ENCODE data around the gene CCL28.
A peak's percentile ranks its signal among the peaks of the same experiment; 100 is the strongest.

CCL28 gene

DNA sequence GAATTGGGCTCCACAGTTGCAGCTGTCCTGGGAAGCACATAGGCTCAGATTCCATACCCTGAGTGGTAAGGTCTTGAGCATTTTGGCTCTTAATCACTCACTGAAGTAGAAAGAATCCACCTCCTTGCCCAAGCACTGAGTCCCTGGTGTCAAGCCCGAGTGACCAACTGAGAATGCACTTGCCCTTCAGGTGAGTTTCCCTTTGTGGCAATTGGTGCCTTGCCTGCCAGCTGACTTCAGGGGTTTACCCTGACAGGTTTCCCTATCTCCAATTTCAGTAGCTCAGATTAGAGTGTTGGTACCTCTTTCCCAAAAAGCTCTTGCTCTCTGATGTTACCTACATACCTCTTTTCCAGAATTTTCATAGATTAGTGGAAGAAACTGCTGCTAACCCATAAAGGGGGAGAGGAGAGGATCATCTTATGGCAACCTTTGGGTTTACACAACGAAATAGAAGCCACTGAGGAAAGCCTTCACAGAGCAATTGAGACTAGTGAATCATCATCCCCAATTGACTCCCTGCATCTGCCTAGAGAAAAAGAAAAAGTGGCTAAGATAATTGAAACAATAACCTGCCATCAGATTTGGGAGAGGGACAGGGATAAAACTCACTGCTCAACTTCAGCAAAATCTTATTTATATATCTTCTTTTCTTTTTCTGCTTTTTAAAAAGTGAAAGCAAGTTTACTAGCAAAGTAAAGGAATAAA lies 48.6 kb downstream of the CCL28 start:
- peak overlapping the region in 13 of 21 experiments; percentile 19 to 80 (median 56) for H3K27ac ChIP-seq

DNA sequence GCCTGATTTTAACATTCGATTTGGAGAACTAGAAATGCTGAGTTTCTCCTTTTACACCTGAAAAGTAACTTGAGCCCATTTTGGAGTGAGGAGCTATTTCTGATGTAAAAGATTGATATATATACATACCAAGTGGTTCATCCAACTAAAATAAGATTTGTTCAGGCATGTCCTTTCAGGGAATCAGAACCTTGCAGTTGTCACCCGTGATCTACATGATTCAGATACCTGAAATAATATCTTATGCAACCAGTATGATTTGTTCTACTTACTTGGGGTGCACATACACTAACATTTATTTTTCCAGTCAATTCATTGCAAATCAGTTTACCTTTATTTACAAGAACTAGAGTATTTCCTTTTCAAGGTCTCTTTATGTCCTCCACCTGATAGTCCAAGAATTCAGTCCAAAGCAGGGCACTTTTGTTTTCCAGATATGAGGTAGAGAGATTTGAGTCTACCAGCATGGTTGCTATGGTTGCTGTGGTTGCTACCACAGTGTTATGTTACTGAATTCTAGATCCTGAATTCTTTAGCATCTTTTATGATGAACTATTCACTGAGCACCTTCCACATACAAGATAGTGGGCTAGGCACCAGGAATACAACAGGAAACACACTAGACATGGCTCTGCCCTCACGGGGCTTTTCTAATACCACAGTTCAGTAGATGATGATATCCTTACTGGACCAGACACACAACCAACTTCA lies 49.3 kb downstream of the CCL28 start:
- H3K27ac ChIP-seq: peak overlapping the region in 13 of 21 experiments; percentile 19 to 80 (median 56)
- H3K4me3 ChIP-seq: no peak overlapping the region

More for the DNA sequence above, 48.6 kb downstream of the CCL28 start:
- H3K4me3 ChIP-seq: no peak overlapping the region

DNA sequence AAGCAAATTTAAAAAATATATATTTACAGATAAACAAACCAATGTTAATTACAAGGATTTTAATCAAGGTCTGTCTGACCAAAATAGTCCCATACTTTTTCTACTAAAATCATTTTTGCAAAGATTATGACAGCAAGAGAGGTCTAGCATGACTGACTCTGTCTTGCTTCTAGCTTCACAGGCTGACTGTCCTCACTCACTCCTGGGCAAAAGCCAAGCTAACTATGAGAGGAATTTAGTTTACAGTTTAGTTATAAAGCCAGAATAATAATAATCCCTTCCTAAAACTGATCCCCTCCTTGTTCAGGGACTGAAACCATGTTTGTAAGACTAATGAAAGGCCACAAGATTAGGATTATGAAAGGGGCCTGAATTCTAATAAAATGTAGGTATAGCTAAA lies 53.5 kb downstream of the CCL28 start:
- no peak overlapping the region for H3K27ac ChIP-seq

DNA sequence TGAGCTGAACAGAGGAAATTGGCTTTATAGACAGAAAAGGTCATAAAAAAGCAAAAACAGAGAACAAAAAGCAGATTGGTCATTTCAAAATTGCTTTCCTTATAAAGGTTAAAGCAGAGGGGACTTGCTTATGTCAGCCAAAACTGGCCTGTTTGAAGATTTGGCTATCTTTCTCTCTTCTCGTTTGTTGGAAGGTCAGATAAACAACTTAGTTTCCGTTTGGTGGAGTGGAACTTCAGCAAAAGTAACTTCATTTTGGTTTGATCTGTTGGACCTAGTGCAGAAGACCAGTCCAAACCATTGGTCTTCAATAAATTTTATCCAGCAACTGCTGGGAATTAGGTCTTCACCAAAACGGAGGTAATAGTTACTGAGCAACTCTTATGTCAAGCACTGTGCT lies 53.9 kb downstream of the CCL28 start:
- Histone ChIP-seq H3K27ac (no peak overlapping the region), H3K4me3 (no peak overlapping the region)

More for the DNA sequence above, 53.5 kb downstream of the CCL28 start:
- H3K4me3 ChIP-seq: no peak overlapping the region

DNA sequence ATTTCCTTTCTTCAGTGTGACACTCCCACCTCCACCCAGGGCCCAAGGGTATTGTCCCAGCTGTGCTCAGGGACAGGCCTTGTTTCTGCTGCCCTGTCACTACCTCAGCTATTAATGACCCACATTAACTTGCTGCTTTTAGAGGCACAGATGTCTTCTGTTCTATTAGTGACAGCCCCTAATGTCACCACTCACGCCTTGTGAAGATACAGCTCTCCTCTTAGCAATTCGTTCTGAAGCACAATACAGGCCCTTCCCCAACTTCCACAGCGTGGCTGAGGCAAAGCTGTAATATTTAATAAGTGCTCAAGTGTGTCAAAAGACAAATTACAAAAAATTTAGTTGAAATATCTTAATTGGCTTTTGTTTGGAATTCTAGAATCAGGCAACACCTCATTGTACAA lies 54.3 kb downstream of the CCL28 start:
- no peak overlapping the region for H3K4me3 ChIP-seq
- H3K27ac ChIP-seq: no peak overlapping the region

DNA sequence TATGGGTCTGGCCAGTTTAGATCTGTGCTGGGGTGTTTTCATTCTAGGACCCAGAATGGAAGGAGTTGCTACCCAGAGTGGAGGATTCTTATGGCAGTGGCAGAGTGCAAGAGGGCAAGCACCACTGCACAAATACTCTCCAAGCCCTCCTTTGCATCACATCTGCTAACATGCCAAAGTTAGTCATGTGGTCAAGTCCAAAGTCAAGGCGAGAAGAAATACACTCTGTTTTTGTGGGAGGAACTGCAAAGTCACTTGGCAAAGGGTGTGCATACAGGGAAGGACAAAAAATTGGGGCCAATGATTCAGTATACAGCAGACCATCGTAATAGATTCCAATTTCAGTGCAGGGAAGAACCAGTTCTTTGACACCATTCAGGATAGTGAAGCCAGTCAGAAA lies 55.1 kb downstream of the CCL28 start:
- Histone ChIP-seq H3K4me3 (no peak overlapping the region), H3K27ac (no peak overlapping the region)

DNA sequence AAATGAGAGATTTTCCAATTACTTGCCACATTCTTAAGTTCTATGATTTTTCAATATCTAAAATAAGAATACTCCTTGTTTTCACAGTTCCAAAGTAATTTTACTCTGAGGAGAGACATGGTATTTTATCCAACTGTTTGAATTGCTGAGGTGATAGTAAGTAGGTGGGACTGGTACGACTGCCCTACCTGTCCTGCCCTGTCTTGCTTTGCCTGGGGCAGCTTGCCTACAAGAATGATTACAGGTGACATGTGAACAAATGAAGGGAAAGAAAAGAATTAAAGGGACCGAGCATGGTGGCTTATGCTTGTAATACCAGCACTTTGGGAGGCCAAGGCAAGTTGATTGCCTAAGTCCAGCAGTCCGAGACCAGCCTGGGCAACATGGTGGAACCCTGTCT lies 57.4 kb downstream of the CCL28 start:
- Histone ChIP-seq H3K27ac (peak overlapping the region in 2 of 21 experiments; percentile 33 to 38), H3K4me3 (no peak overlapping the region)

DNA sequence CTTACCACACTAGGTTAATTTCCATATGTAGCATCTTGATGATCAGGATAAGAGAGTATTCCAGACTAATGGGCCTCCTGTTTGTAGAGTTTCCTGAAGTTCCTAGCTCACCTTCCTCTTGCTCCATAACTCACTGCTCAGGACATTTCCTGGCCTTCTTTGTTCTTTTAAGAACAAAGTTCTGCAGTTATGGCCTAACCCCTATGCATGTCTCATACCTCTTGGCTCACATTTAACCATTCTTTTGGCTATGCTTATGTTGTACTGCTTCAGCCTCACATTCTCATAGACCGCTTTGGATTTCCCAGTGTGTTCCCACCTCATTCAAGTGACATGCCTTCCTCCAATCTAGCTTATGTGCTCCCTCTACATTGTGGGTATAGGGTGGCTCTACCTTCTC lies 58.5 kb downstream of the CCL28 start:
- Histone ChIP-seq H3K4me3 (no peak overlapping the region), H3K27ac (peak overlapping the region in 3 of 21 experiments; percentile 16 to 38 (median 16))

DNA sequence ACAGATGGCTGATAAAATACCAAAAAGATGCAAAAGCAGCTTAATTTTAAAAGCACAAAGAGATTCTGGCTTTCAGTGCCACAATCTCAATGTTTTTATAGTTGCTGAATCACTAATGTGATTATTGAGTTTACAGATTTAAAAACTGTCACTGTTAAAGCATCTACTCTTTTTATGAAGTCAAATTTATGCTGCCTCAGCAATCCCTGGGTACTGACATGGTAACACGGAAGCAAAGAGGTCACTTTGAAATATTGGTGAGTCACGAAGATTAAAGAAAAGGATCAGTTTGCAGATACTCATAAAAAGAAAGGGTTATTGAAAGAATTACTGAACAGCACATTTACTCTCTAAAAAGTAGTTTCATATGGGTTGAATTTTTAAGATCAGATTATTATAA lies 59.3 kb downstream of the CCL28 start:
- Histone ChIP-seq H3K4me3 (no peak overlapping the region), H3K27ac (no peak overlapping the region)

DNA sequence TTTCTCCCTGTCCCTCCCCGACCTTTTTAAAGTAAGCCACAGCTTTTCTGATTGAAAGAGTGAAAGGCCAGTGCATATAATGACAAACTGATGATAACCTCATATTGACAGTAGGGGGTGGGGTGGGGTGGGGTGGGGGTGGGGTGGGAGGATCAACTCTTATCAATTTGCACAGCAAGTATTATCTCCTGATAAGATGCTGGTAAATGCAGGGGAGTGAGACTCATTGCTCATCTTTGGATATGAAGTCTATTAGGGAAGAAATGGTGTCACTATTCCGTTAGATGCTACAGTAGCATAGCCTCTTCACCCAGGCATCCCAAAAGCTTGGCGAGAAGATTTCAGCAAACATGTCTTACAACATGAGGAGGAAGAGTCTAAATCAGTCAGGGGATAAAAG lies 60.1 kb downstream of the CCL28 start:
- H3K27ac ChIP-seq: no peak overlapping the region
- H3K4me3 ChIP-seq: no peak overlapping the region

DNA sequence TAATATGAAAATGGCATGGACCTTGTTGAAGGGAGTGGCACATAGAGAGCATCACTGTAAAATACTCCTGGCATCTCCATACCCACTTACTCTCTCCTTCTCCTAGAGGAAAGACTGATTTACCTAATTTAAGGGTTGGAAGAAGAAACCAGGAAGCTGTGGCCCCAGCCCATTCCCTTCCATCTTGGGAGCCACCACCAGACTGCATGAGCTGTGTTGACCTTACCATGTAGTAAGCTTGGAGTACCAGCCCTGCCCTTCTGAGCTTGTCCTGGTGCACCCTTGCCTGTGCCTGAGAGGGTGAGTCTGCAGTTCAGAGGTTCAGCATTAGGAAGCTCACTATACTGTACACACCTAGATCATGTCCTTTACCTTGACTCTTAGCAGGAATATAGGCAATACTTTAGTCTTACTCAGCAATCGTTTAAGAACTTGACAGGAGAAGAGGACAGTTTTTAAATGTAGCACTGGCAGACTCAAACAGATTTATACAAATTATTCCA lies 63.3 kb downstream of the CCL28 start:
- Histone ChIP-seq H3K4me3 (no peak overlapping the region), H3K27ac (no peak overlapping the region)

DNA sequence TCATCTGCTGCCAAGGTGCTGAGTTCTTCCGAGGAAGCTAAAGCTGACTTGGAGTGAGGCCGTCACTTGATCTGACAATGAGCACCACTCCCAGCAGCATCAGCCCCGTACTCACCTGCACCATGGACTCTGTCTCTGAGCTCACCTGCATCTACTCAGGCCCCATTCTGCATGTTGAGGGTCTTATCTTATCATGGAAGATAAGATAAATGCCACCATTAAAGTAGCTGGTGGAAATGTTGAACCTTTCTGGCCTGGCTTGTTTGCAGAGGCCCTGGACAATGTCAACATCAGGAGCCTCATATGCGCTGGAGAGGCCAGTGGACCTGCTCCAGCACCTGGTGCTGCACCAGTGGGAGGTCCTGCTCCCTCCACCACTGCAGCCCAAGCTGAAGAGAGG lies 64.0 kb downstream of the CCL28 start:
- H3K27ac ChIP-seq: no peak overlapping the region
- no peak overlapping the region for H3K4me3 ChIP-seq

DNA sequence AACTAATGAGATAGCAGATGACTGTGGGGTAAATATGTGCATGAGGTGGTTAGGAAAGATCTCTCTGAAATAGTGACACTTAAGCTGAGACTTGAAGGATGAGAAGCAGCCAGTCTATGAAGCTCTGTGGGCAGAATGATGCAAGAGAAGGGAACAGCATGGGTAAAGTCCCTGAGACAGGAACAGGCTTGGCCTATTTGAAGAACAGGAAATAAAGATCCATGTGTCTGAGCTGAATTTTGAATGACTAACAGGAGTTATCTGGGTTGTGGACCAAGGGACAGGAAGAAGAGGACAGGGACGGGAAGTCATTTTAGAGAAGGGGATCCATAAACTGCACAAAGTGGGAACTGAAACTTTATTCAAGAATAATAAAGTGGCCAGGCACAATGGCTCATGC lies 73.3 kb downstream of the CCL28 start:
- Histone ChIP-seq H3K27ac (no peak overlapping the region), H3K4me3 (no peak overlapping the region)

DNA sequence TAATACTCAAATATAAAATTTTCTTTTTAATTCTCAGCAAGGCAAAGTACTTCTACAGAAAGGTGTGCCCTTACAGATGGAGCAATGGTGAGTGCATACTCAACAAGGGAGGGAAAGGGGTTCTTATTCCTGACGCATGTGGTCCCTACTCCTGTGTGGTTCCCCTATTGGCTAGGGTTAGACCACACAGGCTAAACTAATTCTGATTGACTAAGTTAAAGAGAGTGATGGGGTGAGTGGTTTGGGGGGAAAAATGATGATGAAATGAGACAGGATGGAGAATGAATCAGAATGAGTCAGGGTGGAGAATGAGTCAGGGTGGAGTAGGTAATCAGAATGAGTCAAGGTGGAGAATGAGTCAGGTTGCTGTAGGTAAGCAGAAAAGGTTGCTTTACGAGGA lies 76.0 kb downstream of the CCL28 start:
- H3K27ac ChIP-seq: no peak overlapping the region

DNA sequence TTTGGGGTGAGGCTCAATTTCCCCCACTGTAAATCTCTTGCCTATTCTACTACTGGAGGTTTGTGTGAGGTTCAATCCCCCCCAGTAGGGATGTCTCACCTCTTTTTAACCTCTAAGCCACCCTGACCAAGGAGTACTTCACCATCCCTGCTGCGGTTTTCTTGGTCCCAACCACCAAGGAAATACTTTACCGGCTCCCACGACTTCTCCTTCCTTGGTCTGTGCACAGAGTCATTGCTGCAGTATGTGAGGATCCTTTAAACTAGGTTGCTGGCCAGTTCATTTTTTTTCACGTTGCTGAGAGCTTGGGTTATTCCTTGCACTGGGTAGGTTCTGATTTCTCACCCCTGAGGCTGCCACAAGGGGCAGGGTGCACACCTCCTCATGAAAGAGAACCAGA lies 76.5 kb downstream of the CCL28 start:
- H3K27ac ChIP-seq: no peak overlapping the region
- H3K4me3 ChIP-seq: no peak overlapping the region

More for the DNA sequence above, 76.0 kb downstream of the CCL28 start:
- H3K4me3 ChIP-seq: no peak overlapping the region

DNA sequence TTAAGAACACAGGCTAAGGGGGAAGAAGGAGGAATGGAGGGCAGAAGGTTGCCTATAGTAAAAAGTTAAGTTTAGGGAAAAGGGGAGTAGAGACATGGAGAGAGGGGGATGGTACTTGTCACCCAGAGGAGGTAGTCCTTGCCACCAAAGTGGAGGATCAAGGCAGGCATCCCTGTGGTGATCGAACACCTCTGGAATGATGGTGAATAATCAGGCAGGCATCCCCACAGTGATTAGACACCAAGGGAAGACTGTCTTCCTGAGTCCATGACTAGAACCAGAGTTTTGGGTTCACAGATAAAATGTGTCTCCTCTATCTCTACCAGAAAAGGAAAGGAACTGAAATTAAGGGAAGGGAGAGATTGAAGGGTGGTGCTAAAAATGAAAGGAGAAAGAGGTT lies 79.8 kb downstream of the CCL28 start:
- H3K27ac ChIP-seq: no peak overlapping the region
- no peak overlapping the region for H3K4me3 ChIP-seq

Data from skin epidermis (tissue), 12 donors.